IPS DF 4.7 (cell line): ENCODE data around the gene BBOX1.
A peak's percentile ranks its signal among the peaks of the same experiment; 100 is the strongest.
"Not testable (repeated sequence)": the region's sequence is repeated elsewhere in the genome, so short reads cannot be mapped to it uniquely, and the experiment has no call there.

Experiments used
- DNase-seq: peaks from one replicate; pipeline ENCODE4 v3.0.0-alpha.2; 2013; ENCODE audit warnings: low spot score; ENCODE audit errors: extremely low read depth

The BBOX1 gene

DNA sequence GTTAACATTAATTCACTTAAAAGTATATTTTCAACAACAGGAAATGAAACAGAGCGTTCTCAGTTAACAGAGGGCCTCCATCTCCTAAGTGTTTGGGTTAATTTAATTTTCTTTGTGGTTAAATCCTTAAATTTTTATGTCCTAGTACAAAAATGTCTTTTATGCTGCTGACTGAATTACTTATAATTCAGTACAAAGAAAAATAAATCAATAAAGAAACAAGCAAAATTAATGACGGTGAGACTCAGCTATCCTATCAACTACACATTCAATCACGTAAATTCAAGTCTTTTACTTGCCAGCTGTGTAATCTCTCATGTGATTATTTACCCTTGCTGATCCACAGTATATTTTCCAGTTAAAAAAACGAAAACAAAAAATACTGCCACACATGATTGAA is 81.4 kb downstream of the BBOX1 start:
- DNase-seq = no peak

DNA sequence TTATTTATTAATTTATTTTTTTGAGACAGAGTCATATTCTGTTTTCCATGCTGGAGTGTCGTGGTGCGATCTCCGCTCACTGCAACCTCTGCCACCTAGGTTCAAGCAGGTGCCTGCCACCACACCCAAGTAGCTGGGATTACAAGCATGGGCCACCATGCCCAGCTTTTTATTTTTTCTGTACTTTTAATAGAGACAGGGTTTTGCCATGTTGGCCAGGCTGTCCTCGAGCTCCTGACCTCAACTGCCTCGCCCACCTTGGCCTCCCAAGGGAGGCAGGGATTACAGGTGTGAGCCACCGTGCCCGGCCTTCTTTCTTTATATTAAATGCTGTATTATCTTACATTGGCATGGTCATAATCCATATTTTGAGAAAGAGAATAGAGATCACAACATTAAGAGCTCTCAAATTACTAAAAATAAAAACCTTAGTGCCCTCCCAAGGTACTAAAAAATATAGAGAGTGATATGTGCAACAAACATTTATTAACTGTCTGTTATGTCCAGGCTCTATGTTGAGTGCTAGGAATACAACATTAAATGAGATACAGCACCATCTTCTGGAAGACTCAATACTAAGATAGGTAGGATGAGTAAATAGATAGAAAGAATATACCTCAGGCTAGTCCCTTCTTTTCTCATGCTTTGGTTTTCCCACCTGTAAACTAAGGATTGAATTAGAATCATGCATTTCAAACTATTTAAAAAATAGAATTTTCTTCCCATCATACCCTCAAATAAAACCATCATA is 84.1 kb downstream of the BBOX1 start:
- no peak for DNase-seq

DNA sequence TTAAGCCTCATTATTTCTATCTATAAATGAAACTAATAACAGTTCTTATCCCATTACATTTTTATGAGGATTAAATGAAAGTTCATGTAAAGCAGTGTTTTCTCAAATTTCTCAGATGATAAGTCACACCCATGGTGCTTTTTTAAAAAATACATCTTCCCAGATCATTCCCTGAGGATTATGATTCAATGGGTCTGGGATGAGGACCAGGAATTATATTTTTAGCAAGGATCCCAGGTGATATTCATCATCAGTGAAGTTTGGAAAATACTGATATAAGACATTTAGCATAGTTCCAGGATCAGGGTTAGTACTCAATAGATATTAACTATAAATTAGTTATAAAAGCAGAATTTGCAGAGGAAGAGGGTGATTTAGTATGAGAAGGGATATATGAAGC is 89.1 kb downstream of the BBOX1 start:
- DNase-seq = no peak

DNA sequence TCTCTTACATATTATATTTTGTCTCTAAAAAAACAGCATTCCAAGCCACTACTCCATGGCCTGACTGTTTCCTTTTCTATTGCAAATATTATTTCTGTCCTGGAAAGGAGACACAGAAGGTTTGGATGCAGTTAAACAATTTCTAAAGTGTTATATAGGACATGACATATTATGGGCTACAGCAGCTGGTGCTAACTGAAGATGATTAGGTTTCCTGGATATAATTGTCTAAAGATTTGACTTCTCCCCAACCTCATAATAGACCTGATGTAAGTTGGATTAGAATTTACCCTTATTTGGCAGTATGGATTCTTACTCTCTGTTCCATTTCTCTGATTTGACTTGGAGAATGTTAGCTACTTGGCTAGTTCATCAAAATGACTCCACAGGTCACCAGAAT is 90.2 kb downstream of the BBOX1 start:
- no peak for DNase-seq

DNA sequence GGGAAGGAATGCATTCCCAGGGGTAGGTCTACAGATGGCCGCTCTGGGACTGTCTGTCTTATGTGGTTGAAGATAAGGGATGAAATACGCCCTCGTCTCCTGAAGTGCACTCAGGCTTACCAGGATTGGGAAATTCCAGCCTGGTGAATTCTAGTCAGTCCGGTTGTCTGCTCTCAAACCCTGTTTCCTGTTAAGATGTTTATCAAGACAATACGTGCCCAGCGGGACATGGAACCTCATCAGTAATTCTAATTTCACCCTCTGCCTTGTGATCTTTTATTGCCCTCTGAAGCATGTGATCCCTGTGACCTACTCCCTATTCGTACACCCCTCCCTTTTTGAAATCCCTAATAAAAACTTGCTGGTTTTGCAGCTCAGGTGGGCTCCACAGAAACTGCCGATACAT is 95.3 kb downstream of the BBOX1 start:
- DNase-seq = not testable (repeated sequence)

DNA sequence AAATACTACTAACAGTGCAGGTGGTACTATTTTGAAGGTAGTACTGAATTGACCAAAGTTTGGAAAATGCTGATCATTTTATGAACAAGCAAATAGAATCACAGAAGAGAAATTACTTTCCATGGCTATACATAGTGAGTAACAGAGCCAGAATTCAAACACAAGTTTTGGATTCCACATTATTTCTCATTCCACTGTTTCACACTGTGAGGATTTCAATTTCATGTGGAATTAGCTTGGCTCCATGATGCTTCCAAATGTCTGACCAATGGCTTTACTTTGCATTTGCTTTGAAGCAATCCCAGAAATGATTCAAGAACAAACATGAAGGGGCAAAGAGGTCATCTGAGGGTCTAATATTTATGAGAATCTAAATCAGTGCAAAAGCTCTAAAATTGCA is 98.1 kb downstream of the BBOX1 start:
- no peak for DNase-seq

DNA sequence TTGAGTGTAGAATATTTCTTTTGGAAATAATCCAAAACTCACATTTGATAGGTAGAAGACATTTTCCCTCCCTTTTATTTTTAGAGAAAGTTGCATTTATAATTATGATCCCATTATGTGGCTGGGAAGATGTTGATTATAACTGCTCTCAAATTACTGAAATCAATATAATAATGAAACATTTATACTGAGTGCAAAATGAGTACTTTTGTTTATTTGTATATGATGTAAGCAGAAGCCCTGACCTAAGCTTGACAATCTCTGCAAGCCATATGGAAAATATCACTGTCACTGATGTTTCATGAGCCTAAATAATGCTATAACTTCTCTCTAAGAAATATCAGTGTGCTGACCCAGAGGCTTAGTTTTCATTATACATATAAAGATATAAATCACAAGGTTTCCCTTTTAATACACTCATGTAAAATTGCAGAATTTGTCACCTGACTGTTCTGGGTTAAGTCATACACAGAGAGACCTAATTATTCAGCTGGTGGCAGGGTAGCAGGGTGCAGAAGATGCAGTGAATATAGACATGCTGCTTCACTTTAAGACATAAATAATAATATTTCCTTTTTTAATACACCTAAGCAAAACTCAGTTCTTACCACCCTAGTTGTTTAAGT is 99.2 kb downstream of the BBOX1 start:
- no peak for DNase-seq

DNA sequence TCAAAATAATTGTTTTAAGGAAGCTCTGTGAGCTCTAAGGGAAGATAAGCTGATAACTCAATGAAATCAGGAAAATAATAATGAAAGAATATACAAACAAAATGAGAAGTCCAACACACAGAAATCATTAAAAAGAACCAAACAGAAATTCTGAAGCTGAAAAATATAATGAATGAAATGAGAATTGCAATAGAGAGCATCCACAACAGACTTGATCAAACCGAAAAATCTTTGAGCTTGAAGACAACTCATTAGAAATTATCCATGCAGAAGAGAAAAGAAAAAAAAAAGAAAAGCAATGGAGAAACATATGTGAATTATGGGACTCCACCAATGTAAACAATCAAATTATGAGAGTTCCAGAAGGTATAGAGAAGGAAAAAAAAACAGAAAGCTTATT is 101.0 kb downstream of the BBOX1 start:
- DNase-seq = no peak

DNA sequence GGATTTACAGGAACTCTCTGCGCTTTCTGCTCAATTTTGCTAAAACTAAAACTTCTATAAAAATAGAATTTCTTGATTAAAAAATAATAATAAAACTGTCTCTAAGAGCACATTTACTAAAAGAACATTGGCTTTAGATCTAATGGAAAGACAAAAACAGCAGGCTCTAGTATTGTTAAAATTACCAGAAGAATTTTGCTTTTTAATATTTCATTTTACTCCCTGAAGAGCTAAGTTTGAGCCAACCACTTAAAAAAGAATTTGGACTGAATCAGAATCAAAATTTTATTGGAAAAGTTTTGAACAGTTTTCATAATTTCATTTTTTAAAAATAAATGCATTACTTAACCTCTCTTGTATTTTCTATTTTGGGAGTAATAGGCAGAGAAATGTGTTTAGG is 107.3 kb downstream of the BBOX1 start:
- DNase-seq = no peak

DNA sequence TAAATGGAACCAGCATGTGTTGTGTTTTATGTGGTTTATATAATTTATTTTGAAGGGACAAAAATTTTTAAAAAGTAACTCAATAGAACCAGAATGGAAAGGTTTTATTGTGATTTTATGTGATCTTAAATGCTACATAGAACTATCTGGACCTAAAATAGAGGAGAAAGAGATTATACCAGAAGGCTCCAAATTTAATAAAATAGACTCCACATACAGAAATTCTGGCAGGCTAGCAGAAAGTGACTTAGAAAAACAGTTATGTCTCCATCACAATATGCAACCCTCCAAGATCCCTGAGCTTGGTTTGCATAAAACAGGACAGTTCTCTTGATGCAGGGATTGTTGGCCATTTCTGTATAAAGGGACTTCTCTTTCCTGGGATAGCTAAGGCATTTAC is 107.9 kb downstream of the BBOX1 start:
- DNase-seq = no peak

DNA sequence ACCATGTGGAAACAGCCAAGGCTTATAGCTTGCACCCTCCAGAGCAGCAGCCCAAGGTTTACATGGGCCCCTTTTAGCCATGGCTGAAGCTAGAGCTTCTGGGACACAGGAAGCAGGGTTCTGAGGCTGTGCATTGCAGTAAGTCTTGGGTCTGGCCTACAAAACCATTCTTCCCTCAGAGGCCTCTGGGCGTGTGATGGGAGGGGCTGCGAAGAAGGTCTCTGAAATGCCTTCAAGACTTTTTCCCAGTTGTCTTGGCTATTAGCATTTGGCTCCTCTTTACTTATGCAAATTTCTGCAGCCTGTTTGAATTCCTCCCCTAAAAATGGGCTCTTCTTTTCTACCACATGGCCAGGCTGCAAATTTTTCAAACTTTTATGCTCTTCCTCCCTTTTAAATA is 109.5 kb downstream of the BBOX1 start:
- no peak for DNase-seq

DNA sequence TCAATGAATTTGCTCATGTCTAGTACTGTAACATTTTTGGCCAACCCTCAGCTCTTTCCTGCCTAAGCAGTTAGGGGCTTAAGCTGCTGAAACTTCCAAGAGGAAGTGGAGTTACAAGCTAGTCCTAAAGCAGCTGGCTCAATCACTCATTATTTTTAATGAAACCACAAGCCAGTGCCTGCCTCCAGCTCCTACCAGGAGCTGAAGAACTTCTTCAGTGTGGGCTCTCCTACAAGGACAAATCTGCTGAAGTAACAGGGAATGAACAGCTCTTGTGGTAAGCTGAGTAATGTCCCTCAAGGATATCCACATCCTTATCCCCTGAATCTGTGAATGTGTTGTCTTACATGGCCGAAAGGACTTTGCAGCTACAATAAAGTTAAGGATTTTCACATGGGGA is 112.5 kb downstream of the BBOX1 start:
- no peak for DNase-seq

DNA sequence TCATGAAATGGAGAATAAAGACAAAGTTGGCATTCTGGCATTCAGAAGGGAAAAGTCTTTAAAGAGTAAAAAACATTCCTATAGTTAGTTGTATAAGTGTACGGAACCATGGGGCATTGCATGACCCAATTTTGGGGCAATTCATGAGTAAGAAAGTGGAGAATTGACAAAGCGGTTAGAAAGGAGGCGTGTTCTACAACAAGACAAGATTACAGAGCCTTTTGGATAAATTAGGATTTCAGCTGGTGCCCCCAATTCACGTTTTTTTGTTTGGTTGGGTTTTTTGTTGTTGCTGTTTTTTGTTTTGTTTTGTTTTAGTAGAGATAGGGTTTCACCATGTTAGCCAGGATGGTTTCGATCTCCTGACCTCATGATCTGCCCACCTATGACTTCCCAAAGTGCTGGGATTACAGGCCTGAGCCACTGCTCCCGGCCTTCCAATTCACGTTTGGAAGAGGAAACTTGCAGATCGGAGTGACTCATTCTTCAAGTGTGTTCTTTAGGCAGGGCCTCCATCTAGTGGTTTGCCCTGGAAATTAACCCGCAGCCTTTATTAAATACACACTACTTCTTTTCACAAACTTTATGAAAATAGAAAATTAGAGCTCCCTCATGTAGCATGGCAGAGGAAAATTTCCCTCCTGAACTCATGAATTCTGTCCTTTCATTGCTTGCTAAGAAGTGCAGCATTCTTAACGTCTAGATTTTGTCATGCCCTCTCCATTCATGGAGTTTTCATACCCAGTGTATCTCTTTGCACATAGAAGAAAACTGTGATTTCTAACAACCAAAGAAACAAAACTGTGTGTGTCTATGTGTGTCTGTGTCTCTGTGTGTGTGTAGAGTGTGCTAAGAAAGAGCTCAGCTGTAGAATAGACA is 118.1 kb downstream of the BBOX1 start:
- peak; percentile 22 for DNase-seq

DNA sequence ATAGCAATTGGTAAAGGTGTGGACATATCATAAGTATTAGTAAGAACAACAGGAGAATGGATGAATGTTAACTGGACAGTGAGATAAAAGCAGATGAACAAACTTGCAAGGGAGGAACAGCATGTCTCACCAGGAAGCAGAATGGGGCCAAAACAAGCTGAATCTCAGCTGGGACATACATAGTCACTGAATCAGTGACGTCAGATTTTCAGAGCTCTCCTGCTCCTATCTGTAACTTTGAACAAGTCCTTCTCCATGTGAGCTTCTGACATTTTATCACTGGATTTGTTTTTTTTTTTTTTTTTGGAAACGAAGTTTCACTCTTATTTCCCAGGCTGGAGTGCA is 118.7 kb downstream of the BBOX1 start:
- DNase-seq = no peak

DNA sequence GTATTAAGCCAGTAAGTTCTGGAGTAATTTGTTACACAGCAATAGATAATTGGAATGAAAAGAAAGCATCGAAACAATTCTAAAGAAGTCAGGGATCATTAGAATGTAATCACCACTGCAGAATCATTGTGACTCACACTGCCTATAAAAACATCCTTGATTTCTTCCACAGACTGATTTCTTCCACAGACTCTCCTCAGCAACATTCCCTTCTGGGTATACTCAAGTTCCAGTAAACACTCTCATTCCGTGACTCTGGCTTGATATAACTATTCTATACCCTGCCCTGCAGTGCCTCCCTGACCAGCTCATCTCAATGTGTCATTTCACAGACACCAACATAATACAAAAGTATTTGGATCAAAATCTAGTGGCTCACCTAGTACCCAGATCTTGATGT is 120.5 kb downstream of the BBOX1 start:
- no peak for DNase-seq

DNA sequence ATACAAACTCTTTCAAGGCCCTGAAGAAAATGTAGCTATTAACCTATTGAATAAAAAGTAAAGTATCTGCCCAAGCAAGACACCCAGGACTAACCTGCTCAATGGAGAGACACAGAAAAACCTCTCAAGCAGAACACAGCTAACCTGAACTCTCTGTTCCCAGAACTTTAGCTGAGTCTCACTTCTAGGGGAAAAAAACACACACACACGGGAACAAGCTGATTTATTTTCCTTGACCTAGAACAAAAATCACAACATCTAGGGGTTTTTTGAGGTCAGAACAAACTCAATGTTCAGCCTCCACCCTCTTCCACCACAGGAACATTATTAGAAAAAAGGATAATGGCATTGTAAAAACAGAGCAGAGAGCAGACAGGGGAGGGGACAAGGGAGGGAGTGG is 121.6 kb downstream of the BBOX1 start:
- DNase-seq = no peak

DNA sequence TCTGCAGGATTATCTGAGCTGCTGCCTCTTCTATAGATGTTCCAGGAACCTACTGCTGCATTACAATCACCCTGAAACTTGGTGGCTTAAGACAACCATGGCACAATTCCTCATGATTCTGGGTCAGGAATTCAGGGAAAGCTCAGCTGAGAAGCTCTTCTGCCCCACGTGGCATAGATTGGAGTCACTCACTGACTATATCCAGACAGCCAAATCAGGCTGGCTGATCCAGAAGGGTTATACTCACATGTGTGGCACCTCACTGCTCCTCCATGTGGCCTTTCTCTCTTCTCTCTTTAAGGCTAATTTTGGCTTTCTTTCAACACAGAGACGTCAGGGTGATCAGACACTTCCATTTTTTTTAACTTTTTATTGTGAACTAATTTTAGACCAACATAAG is 125.5 kb downstream of the BBOX1 start:
- DNase-seq = no peak

DNA sequence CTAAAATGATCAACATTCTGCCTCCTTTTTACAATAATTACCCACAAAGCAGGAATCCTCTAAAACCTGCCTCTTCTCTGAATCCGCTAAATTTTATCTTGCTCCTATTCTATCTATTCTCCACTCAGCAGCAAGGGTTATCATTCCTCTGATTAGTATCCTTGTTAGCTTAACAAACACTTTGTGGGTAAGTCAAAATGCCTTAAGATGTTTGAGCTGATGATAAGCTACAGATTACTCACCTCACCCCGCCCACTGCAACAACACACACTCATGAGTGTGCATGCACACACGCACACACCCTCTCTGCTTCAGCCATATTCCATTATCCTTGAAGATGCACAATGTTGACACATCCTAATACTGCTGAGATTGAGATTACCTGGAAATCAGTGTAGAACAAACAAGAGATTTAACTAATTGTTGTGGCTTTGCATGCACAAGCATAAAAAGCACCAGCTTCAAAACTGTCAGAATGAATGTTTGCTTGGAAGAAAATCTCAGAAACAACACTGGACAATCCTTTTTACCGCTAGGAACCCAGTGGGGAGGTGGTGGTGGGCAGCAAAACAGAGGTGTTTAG is 130.9 kb downstream of the BBOX1 start:
- DNase-seq = no peak

DNA sequence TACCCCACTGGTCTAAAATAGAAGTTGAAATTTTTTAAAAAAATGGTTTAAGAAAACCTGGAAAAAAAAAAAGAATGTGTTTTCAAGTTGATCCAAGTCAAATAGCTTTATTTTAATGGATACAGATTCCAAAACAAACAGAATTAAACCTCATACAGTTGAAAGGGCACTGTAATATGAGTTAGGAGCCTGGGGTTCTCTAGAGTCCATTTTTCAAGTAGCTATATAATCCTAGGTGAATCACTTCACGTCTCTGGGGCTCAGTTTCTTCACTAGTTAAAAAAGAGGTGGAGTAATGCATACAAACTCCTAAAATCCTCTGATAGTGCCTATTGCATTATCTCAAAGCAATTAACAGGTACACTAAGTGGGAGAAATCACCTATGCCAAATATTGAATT is 132.9 kb downstream of the BBOX1 start:
- no peak for DNase-seq

DNA sequence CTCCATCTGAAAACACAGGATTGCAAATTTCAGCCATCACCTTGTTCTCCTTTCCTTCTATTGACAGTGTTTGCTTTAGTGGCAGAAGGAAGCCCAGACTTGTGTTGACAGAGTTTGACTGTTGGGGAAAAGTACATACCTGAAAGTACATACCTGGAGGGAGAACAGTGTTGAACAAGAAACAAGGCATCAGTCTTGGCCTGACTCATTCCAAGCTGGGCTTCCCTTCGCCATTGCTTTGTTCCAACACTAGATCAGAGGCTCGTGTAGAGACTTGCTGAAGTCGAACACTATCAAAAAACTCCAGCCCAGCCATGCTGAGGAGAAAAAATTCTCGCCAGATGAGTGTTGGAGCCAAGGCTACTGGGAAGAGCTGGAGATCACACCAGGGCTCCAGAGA is 133.4 kb downstream of the BBOX1 start:
- no peak for DNase-seq

DNA sequence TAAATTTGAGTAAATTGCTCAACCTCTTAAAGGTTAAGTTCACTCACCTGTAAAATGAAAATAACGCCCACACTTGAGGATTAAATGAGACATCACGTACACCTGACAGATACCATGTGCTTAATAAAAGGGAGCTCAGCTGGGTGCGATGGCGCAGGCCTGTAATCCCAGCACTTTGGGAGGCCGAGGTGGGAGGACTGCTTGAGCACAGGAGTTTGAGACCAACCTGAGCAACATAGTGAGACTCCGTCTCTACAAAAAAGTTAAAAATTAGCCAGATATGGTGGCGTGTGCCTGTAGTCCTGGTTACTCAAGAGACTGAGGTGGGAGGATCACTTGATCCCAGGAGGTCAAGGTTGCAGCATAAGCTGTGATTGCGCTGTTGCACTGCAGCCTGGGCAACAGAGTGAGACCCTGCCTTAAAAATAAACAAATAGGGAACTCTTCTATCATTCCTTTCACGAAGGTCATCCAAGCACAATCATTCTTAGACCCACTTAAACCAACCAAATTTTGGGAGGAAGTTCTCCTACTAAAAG is 134.1 kb downstream of the BBOX1 start:
- DNase-seq = no peak

DNA sequence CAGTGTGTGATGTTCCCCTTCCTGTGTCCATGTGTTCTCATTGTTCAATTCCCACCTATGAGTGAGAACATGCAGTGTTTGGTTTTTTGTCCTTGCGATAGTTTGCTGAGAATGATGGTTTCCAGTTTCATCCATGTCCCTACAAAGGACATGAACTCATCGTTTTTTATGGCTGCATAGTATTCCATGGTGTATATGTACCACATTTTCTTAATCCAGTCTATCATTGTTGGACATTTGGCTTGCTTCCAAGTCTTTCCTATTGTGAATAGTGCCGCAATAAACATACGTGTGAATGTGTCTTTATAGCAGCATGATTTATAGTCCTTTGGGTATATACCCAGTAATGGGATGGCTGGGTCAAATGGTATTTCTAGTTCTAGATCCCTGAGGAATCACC is 134.9 kb downstream of the BBOX1 start:
- DNase-seq = not testable (repeated sequence)
